Measurements from ENCODE around the gene ZNF181. TPM values are rescaled to one million over a fixed set of nuclear protein-coding genes. Genes with fewer than 3 reads are reported as not detected.

Gene ZNF181
- total RNA-seq, 1 experiment from 2014 or later = 11.5 TPM

DNA sequence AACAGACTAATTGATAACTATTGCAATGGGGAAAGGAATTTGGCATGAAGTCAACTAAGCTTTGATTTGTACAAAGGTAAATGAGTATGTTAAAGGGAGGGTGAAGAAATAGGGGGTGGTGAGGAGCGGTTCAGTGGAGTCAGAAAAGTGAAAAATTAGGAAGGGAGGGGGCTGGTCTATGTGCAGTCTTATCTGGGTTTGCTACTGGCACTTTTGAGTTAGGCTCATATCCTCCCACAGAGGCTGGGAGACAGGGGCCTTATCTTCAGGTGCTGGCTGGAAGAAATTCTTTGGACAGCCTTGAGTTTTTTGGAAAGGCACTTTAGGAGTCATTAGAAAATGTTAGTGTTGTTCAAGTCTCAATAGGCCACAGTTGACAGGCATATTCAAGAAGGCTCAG is 45.5 kb upstream of the ZNF181 start:
- Histone ChIP-seq H3K4me3 (ENCODE audit: low read depth in 2 of 2, low read length in 2 of 2) (no peak overlapping the region), H3K36me3 (ENCODE audit: control insufficient read depth, insufficient read depth, low read length) (peaks cover 3% of the 10 kb centered on the region; the same call in 1 of the 2 replicates), H3K27ac (ENCODE audit: low read length) (no peak overlapping the region), H3K4me1 (ENCODE audit: control insufficient read depth, insufficient read depth, low read length) (no peaks in the 10 kb centered on the region), H3K27me3 (ENCODE audit: control insufficient read depth, insufficient read depth, low read length) (no peaks in the 10 kb centered on the region), H3K9me3 (ENCODE audit: control insufficient read depth, insufficient read depth, low read depth, low read length) (peaks cover 36% of the 10 kb centered on the region)
- ATAC-seq (no peak), DNase-seq (ENCODE audit: low read depth, low spot score) (no peak)
- ChIA-PET POLR2A (no interaction called here), CTCF (no interaction called here)
- TF ChIP-seq TCF7L2 (IDR thresholded peaks at IDR 0.05; ENCODE audit: low read depth, low read length) (no peak), REST (IDR thresholded peaks at IDR 0.05; ENCODE audit: insufficient read depth in 1 of 2, low read depth in 2 of 2, low read length in 1 of 2) (no peak), POLR2AphosphoS5 (IDR thresholded peaks at IDR 0.05; ENCODE audit: low read depth, low read length) (no peak), CTCF (IDR thresholded peaks at IDR 0.05) (no peak), SIN3A (IDR thresholded peaks at IDR 0.05; ENCODE audit: borderline replicate concordance, insufficient read depth, low read depth, low read length) (no peak)
- intact Hi-C loops (cut with micrococcal nuclease; ENCODE audit: unreplicated experiment) = no loop called here
- no TSS peak for BruUV-seq (replicated peaks)
- in situ Hi-C loops (cut with HindIII; ENCODE audit: low pct_unique_long_range_greater_than_20kb, low sequenced_read_pairs) = loop anchor here (5.0 kb wide), 1 partner anchor 49 kb away; no protein-coding TSS in a partner anchor

- ATAC-seq (no peak), DNase-seq (ENCODE audit: low read depth, low spot score) (no peak)
- no peaks in the 10 kb centered on the region for H3K4me1 ChIP-seq (ENCODE audit: control insufficient read depth, insufficient read depth, low read length)
- in situ Hi-C loops (cut with HindIII; ENCODE audit: low pct_unique_long_range_greater_than_20kb, low sequenced_read_pairs) (no loop called here), intact Hi-C loops (cut with micrococcal nuclease; ENCODE audit: unreplicated experiment) (no loop called here)
- no TSS peak for BruUV-seq (replicated peaks)
- no peaks in the 10 kb centered on the region for H3K36me3 ChIP-seq (ENCODE audit: control insufficient read depth, insufficient read depth, low read length)
- TF ChIP-seq TCF7L2 (IDR thresholded peaks at IDR 0.05; ENCODE audit: low read depth, low read length) (no peak), CTCF (IDR thresholded peaks at IDR 0.05) (no peak), POLR2AphosphoS5 (IDR thresholded peaks at IDR 0.05; ENCODE audit: low read depth, low read length) (no peak), REST (IDR thresholded peaks at IDR 0.05; ENCODE audit: insufficient read depth in 1 of 2, low read depth in 2 of 2, low read length in 1 of 2) (no peak), SIN3A (IDR thresholded peaks at IDR 0.05; ENCODE audit: borderline replicate concordance, insufficient read depth, low read depth, low read length) (no peak)
- no peak overlapping the region for H3K27ac ChIP-seq (ENCODE audit: low read length)
- POLR2A ChIA-PET = no interaction called here
- H3K9me3 ChIP-seq (ENCODE audit: control insufficient read depth, insufficient read depth, low read depth, low read length) = peaks cover 18% of the 10 kb centered on the region; the same call in 1 of the 2 replicates
- CTCF ChIA-PET = no interaction called here
- H3K27me3 ChIP-seq (ENCODE audit: control insufficient read depth, insufficient read depth, low read length) = no peaks in the 10 kb centered on the region
- H3K4me3 ChIP-seq (ENCODE audit: low read depth in 2 of 2, low read length in 2 of 2) = no peak overlapping the region
Measured at GRCh38 chr19:34690372-34690771, 43.7 kb upstream of the ZNF181 start.
